Gastrocnemius medialis (tissue), 4 donors: ENCODE measurements around the gene INMT.

Experiments
- POLR2A ChIP-seq, 2 donors: fragments of 450-650 bp; IDR thresholded peaks; one replicate each; pipeline ENCODE4 v1.6.1; 2017; ENCODE audit warnings: antibody characterized with exemption in 2 of 2, mild to moderate bottlenecking in 2 of 2, moderate library complexity in 2 of 2
- TF ChIP-seq, protein P1 (sequence below), 5 experiments: fragments of 450-650 bp in 3 of 5; fragments of 200-600 bp in 2 of 5; sonication (generic) in 2 of 5; IDR thresholded peaks in 4 of 5; conservative IDR thresholded peaks in 1 of 5; 1 replicate in 4 of 5; 2 replicates in 1 of 5; pipeline ENCODE4 v1.5.1; 2016 to 2019; ENCODE audit warnings: antibody characterized with exemption in 5 of 5, mild to moderate bottlenecking in 3 of 5, moderate library complexity in 3 of 5

DNA sequence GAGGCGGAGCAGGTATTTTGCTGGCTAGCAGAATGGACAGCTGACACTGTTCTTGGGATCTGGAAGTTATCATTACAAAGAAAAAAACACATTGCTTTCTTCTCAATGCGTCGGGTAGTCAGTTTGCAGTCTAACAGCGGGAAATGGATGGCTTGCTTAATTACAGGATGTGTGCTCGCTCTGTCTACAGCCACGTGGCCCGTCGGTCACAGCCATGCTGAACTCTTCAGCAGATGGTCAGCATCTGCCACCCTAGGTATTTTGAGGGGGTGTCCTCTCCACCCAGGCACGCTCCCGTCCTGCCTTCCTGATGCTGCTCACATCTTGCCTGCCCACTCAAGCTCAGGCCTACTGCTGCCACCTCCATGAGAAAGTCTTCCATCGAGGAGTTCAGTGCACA lies 20.4 kb upstream of the INMT start:
- TF ChIP-seq, protein P1, sequence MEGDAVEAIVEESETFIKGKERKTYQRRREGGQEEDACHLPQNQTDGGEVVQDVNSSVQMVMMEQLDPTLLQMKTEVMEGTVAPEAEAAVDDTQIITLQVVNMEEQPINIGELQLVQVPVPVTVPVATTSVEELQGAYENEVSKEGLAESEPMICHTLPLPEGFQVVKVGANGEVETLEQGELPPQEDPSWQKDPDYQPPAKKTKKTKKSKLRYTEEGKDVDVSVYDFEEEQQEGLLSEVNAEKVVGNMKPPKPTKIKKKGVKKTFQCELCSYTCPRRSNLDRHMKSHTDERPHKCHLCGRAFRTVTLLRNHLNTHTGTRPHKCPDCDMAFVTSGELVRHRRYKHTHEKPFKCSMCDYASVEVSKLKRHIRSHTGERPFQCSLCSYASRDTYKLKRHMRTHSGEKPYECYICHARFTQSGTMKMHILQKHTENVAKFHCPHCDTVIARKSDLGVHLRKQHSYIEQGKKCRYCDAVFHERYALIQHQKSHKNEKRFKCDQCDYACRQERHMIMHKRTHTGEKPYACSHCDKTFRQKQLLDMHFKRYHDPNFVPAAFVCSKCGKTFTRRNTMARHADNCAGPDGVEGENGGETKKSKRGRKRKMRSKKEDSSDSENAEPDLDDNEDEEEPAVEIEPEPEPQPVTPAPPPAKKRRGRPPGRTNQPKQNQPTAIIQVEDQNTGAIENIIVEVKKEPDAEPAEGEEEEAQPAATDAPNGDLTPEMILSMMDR (IDR thresholded peaks at IDR 0.05 in 4 of 5, conservative IDR thresholded peaks at IDR 0.05 in 1 of 5) = no peak
- TF ChIP-seq POLR2A (IDR thresholded peaks at IDR 0.05) = no peak
